ENCODE results near the gene EXOC6. TPM values are rescaled to one million over a fixed set of nuclear protein-coding genes. Genes with fewer than 3 reads are reported as not detected.

EXOC6 gene
- total and polyA plus RNA-seq, 10 of the 15 experiments (the other 5 are each of a cell fraction or from before 2014, with no cell fraction given), result 7.6 to 53.8 (median 13.3) TPM

DNA sequence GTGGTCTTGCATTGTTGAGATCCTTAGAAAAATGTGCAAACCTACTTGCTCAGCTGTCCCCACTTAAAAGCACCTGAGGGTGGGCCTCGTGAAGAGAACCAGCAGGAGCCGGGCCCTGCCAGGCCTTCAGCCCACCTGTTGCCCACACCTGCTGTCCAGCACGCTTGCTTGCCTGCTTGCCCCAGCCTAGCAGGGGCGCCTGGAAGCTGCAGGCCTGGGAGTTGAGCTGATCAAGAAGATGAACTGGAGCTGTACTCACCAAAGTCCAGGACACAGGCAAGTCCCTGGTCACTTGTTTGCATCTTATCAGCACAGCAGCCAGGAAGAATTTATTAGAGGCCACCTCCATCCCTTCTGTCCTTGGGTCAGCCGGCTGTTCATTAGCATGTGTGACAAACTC is 248.6 kb downstream of the EXOC6 start:
- TF ChIP-seq NR2C2 (IDR thresholded peaks at IDR 0.05; ENCODE audit: borderline replicate concordance, control insufficient read depth, insufficient read length, low read depth) (no peak), IRF5 (IDR thresholded peaks at IDR 0.05; ENCODE audit: borderline replicate concordance) (no peak), JUNB (IDR thresholded peaks at IDR 0.05) (no peak), MTA3 (IDR thresholded peaks at IDR 0.05; ENCODE audit: borderline replicate concordance, low read length) (no peak), EGR1 (IDR thresholded peaks at IDR 0.05; ENCODE audit: borderline replicate concordance in 1 of 2, low read depth in 2 of 2, low read length in 2 of 2) (no peak)
- 14% methylated on average over 5 of the region's 5 CpGs for WGBS (ENCODE audit: insufficient coverage, insufficient replicate concordance, low lambda C conversion rate, missing lambda C conversion rate)
- H3K4me2 ChIP-seq (ENCODE audit: control insufficient read depth, insufficient read depth), result no peak overlapping the region
- H3K79me2 ChIP-seq (ENCODE audit: control insufficient read depth, insufficient read depth, low read length), result no peaks in the 10 kb centered on the region
- DNase-seq (ENCODE audit: low read depth, low spot score) (no peak), ATAC-seq (no peak), FAIRE-seq (no peak)
- no peak overlapping the region for H3K27ac ChIP-seq (ENCODE audit: control insufficient read depth, insufficient read depth)
- no peak overlapping the region for H2AFZ ChIP-seq (ENCODE audit: control insufficient read depth, low read depth, low read length)
- ChIA-PET POLR2A (interaction anchor here (0.5 kb wide), 1 partner anchor 330 kb away, joined by 3 read pairs; no protein-coding TSS in a partner anchor), RAD21 (ENCODE audit: unreplicated experiment) (no interaction called here), SMC1A (ENCODE audit: uncharacterized antibody, unreplicated experiment) (interaction anchor here (0.7 kb wide), 1 partner anchor 260 kb away, joined by 3 read pairs; no protein-coding TSS in a partner anchor), CTCF (no interaction called here)
- no peaks in the 10 kb centered on the region for H3K4me1 ChIP-seq (ENCODE audit: control insufficient read depth, insufficient read depth, low read length)
- H3K36me3 ChIP-seq (ENCODE audit: control insufficient read depth in 2 of 2, insufficient read depth in 2 of 2, low read length in 1 of 2), result no peaks in the 10 kb centered on the region
- in situ Hi-C loops (cut with MboI), result no loop called here
- H3K9ac ChIP-seq (ENCODE audit: control insufficient read depth, insufficient read depth, low read length), result no peak overlapping the region
- no peaks in the 10 kb centered on the region for H3K27me3 ChIP-seq (replicated peaks in 1 of 2; ENCODE audit: control insufficient read depth in 2 of 2, insufficient read depth in 2 of 2, low read length in 1 of 2)
- no peaks in the 10 kb centered on the region for H4K20me1 ChIP-seq (ENCODE audit: control insufficient read depth, insufficient read depth)
- intact Hi-C loops (cut with micrococcal nuclease; ENCODE audit: unreplicated experiment), result no loop called here
- no peaks in the 10 kb centered on the region for H3K9me3 ChIP-seq (replicated peaks; ENCODE audit: control insufficient read depth, insufficient read depth, low read length)
- H3K4me3 ChIP-seq, result no peak overlapping the region
- BruUV-seq (replicated peaks), result no TSS peak

DNA sequence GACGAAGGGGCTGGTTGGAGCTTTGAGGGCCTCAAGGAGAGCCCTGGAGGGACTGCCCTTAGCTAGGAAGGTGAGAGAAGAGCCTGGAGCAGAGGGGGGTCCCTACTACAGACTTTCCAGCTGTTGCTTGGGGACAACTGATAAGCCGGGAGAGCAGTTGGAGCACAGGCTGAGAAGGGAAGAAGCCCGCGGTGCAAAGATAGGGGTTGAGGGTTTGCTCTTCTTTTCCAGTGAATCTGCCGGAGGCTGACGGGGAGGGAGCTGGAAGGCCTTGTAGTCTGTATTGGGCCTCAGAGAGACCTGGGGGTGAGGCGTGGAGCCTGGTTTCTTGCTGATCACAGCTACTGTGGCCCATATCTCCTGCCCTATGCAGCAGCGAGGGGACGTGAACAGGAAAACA is 249.1 kb downstream of the EXOC6 start:
- POLR2A ChIA-PET, result interaction anchor here (0.5 kb wide), 1 partner anchor 330 kb away, joined by 3 read pairs; no protein-coding TSS in a partner anchor
- H3K27ac ChIP-seq (ENCODE audit: control insufficient read depth, insufficient read depth), result no peak overlapping the region
- no peak overlapping the region for H3K4me3 ChIP-seq
- no peak for FAIRE-seq
- RAD21 ChIA-PET (ENCODE audit: unreplicated experiment), result no interaction called here
- DNase-seq (ENCODE audit: low read depth, low spot score), result no peak
- SMC1A ChIA-PET (ENCODE audit: uncharacterized antibody, unreplicated experiment), result interaction anchor here (0.7 kb wide), 1 partner anchor 260 kb away, joined by 3 read pairs; no protein-coding TSS in a partner anchor
- no peaks in the 10 kb centered on the region for H3K9me3 ChIP-seq (replicated peaks; ENCODE audit: control insufficient read depth, insufficient read depth, low read length)
- no peak overlapping the region for H2AFZ ChIP-seq (ENCODE audit: control insufficient read depth, low read depth, low read length)
- in situ Hi-C loops (cut with MboI), result no loop called here
- CTCF ChIA-PET, result no interaction called here
- ATAC-seq, result no peak
- WGBS (ENCODE audit: insufficient coverage, insufficient replicate concordance, low lambda C conversion rate, missing lambda C conversion rate), result 61% methylated on average over 9 of the region's 9 CpGs
- H3K4me1 ChIP-seq (ENCODE audit: control insufficient read depth, insufficient read depth, low read length), result no peaks in the 10 kb centered on the region
- TF ChIP-seq, protein P1, sequence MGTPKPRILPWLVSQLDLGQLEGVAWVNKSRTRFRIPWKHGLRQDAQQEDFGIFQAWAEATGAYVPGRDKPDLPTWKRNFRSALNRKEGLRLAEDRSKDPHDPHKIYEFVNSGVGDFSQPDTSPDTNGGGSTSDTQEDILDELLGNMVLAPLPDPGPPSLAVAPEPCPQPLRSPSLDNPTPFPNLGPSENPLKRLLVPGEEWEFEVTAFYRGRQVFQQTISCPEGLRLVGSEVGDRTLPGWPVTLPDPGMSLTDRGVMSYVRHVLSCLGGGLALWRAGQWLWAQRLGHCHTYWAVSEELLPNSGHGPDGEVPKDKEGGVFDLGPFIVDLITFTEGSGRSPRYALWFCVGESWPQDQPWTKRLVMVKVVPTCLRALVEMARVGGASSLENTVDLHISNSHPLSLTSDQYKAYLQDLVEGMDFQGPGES (IDR thresholded peaks at IDR 0.05), result no peak
- no peak for TF ChIP-seq CEBPB (IDR thresholded peaks at IDR 0.05; ENCODE audit: borderline replicate concordance in 1 of 2, low read depth in 2 of 2, low read length in 2 of 2)
- no peak for TF ChIP-seq MXI1 (IDR thresholded peaks at IDR 0.05; ENCODE audit: low read depth, low read length)
- TF ChIP-seq, protein P2, sequence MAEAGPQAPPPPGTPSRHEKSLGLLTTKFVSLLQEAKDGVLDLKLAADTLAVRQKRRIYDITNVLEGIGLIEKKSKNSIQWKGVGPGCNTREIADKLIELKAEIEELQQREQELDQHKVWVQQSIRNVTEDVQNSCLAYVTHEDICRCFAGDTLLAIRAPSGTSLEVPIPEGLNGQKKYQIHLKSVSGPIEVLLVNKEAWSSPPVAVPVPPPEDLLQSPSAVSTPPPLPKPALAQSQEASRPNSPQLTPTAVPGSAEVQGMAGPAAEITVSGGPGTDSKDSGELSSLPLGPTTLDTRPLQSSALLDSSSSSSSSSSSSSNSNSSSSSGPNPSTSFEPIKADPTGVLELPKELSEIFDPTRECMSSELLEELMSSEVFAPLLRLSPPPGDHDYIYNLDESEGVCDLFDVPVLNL (IDR thresholded peaks at IDR 0.05; ENCODE audit: low read depth, low read length), result no peak
- no peak for TF ChIP-seq STAT3 (IDR thresholded peaks at IDR 0.05; ENCODE audit: low read depth, low read length)
- no peak for TF ChIP-seq BMI1 (IDR thresholded peaks at IDR 0.05; ENCODE audit: borderline replicate concordance)
- no peak overlapping the region for H3K4me2 ChIP-seq (ENCODE audit: control insufficient read depth, insufficient read depth)
- H3K36me3 ChIP-seq (ENCODE audit: control insufficient read depth in 2 of 2, insufficient read depth in 2 of 2, low read length in 1 of 2), result no peaks in the 10 kb centered on the region
- H3K27me3 ChIP-seq (replicated peaks in 1 of 2; ENCODE audit: control insufficient read depth in 2 of 2, insufficient read depth in 2 of 2, low read length in 1 of 2), result no peaks in the 10 kb centered on the region
- no peaks in the 10 kb centered on the region for H4K20me1 ChIP-seq (ENCODE audit: control insufficient read depth, insufficient read depth)
- no peak overlapping the region for H3K9ac ChIP-seq (ENCODE audit: control insufficient read depth, insufficient read depth, low read length)
- no peaks in the 10 kb centered on the region for H3K79me2 ChIP-seq (ENCODE audit: control insufficient read depth, insufficient read depth, low read length)
- intact Hi-C loops (cut with micrococcal nuclease; ENCODE audit: unreplicated experiment), result no loop called here
- no TSS peak for BruUV-seq (replicated peaks)
